Nephron progenitor cell (in vitro differentiated cells): ENCODE results near the gene IL4I1.

ENCODE experiments used
- DNase-seq: peaks from one replicate; pipeline ENCODE4 v3.0.0; 2021
- H3K27ac Mint-ChIP-seq: 2 replicates; pipeline ENCODE4 v1.8.0; 2021; ENCODE audit warnings: mild to moderate bottlenecking, moderate library complexity, mixed read lengths
- H3K27me3 Mint-ChIP-seq: 2 replicates; pipeline ENCODE4 v1.8.0; 2021; ENCODE audit warnings: mild to moderate bottlenecking, low read depth, mixed read lengths; ENCODE audit not compliant: poor library complexity
- H3K36me3 Mint-ChIP-seq: 2 replicates; pipeline ENCODE4 v1.8.0; 2021; ENCODE audit warnings: low read depth, mixed read lengths
- H3K4me1 Mint-ChIP-seq: 2 replicates; pipeline ENCODE4 v1.8.0; 2021; ENCODE audit warnings: mixed read lengths
- H3K4me3 Mint-ChIP-seq: 2 replicates; pipeline ENCODE4 v1.8.0; 2021; ENCODE audit warnings: mild to moderate bottlenecking, moderate library complexity, mixed read lengths
- H3K9me3 Mint-ChIP-seq: 2 replicates; pipeline ENCODE4 v1.8.0; 2021; ENCODE audit warnings: mild to moderate bottlenecking, moderate library complexity, mixed read lengths
- CTCF ChIP-seq: fragments of 200-600 bp; sonication (generic); IDR thresholded peaks from 2 replicates; pipeline ENCODE4 v1.5.0; 2021; ENCODE audit warnings: antibody characterized with exemption

IL4I1 gene

GRCh38 chr19:49850487-49851342 lies 46.0 kb downstream of the IL4I1 start, which contains the start of gene PTOV1:
Gene PTOV1, plus strand, starts transcription at chr19:49851159.
- peaks cover 2% of the 10 kb centered on the region for H3K27me3 Mint-ChIP-seq
- H3K9me3 Mint-ChIP-seq: peaks cover 26% of the 10 kb centered on the region
- H3K4me1 Mint-ChIP-seq: peaks cover 29% of the 10 kb centered on the region
- no peak for TF ChIP-seq CTCF
- H3K36me3 Mint-ChIP-seq: peaks cover 48% of the 10 kb centered on the region
- H3K27ac Mint-ChIP-seq: peak within 1 kb of the TSS; percentile 99
- peak; percentile 96 for DNase-seq
- H3K4me3 Mint-ChIP-seq: peak within 1 kb of the TSS; percentile 93

GRCh38 chr19:49850221-49850486 lies 46.5 kb downstream of the IL4I1 start:
- TF ChIP-seq CTCF: no peak
- Mint-ChIP-seq H3K27ac (peak overlapping the region; percentile 99), H3K4me3 (peak overlapping the region; percentile 83), H3K9me3 (peaks cover 26% of the 10 kb centered on the region), H3K36me3 (peaks cover 43% of the 10 kb centered on the region), H3K4me1 (peaks cover 29% of the 10 kb centered on the region), H3K27me3 (peaks cover 2% of the 10 kb centered on the region)
- DNase-seq: no peak

- peaks cover 29% of the 10 kb centered on the region for H3K4me1 Mint-ChIP-seq
These were observed 47.1 kb downstream of the IL4I1 start for GRCh38 chr19:49849433-49850220.

GRCh38 chr19:49848938-49849337 lies 47.7 kb downstream of the IL4I1 start:
- Mint-ChIP-seq H3K4me1 (peaks cover 28% of the 10 kb centered on the region), H3K36me3 (peaks cover 46% of the 10 kb centered on the region), H3K27me3 (peaks cover 2% of the 10 kb centered on the region), H3K4me3 (peak overlapping the region; percentile 19), H3K27ac (no peak overlapping the region), H3K9me3 (peaks cover 26% of the 10 kb centered on the region)
- no peak for TF ChIP-seq CTCF
- DNase-seq: no peak

More at GRCh38 chr19:49849433-49850220, 47.1 kb downstream of the IL4I1 start:
- Mint-ChIP-seq H3K36me3 (peaks cover 43% of the 10 kb centered on the region), H3K9me3 (peaks cover 26% of the 10 kb centered on the region), H3K27ac (no peak overlapping the region), H3K4me3 (peak overlapping the region; percentile 83), H3K27me3 (peaks cover 2% of the 10 kb centered on the region)
- DNase-seq: no peak
- no peak for TF ChIP-seq CTCF

GRCh38 chr19:49847731-49848696 lies 48.7 kb downstream of the IL4I1 start:
- Mint-ChIP-seq H3K27me3 (peaks cover 2% of the 10 kb centered on the region), H3K36me3 (peaks cover 47% of the 10 kb centered on the region), H3K9me3 (peaks cover 26% of the 10 kb centered on the region), H3K4me3 (no peak overlapping the region), H3K27ac (no peak overlapping the region), H3K4me1 (peaks cover 19% of the 10 kb centered on the region)
- no peak for DNase-seq
- TF ChIP-seq CTCF: no peak
